OCI-LY7 (cell line): ENCODE results near the gene TMEM61.

Experiments
- CTCF ChIP-seq: fragments of 200-600 bp; sonication (generic); conservative IDR thresholded peaks from 2 replicates; pipeline ENCODE4 v1.5.1; 2014; ENCODE audit warnings: mild to moderate bottlenecking, antibody characterized with exemption, low read length, moderate library complexity, mixed read lengths
- EZH2phosphoT487 ChIP-seq: fragments of 200-600 bp; sonication (generic); IDR thresholded peaks from 2 replicates; pipeline ENCODE4 v1.6.1; 2018; ENCODE audit warnings: low read depth, borderline replicate concordance, mild to moderate bottlenecking, mixed run types, antibody characterized with exemption, low read length, moderate library complexity, mixed read lengths

- TF ChIP-seq CTCF: no peak
- TF ChIP-seq EZH2phosphoT487: no peak
These were observed 14.8 kb downstream of the TMEM61 start for GRCh38 chr1:54995013-54995760.
